Coronary artery (tissue), 2 donors: Measurements from ENCODE around the gene ZDHHC14.

ENCODE experiments used
- DNase-seq: peaks from one replicate; pipeline ENCODE4 v3.0.0-alpha.2; 2017; ENCODE audit warnings: low spot score
- H3K27ac ChIP-seq, 2 donors: fragments of 200-600 bp; sonication (generic); one replicate each; pipeline ENCODE4 v1.5.1; 2016 to 2019
- H3K4me3 ChIP-seq: fragments of 200-600 bp; sonication (generic); 2 replicates; pipeline ENCODE4 v1.5.1; 2016; ENCODE audit warnings: mild to moderate bottlenecking, moderate library complexity
- TF ChIP-seq, protein P1 (sequence below): fragments of 200-600 bp; sonication (generic); IDR thresholded peaks from one replicate; pipeline ENCODE4 v1.5.1; 2019; ENCODE audit warnings: antibody characterized with exemption

The ZDHHC14 gene

DNA sequence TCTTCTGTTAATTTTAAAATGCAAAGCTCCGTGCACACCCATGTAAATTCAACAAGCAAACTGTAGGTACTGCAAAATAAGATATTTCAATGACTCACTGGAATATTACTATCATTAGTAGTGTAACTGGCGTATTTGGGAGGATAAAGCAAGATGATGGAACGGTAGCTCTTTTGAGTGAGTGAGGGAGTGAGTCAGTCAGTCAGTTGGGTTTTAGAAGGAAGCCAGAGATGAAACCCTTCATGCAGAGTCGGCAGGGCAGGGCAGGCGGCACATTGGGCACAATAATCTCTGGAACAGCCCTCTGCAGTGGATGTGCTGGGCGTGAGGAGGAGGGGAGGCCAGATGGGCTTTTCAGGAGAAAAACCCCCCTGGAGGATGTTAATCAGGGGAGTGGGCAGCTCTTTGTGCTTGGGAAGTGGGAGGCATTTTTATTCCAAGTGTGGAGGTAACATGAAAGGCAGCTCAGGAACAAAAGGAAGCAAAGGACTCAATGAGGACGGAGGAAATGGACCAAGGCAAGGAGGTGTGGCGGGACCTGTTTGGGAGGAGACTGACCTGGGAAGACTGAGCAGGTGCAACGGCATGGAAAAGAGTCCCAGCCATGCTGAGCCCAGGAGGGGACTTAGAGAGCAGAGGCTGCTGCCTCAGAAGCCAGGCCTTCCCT, 171.2 kb downstream of the ZDHHC14 start:
- no peak for DNase-seq
- Histone ChIP-seq H3K27ac (no peak overlapping the region), H3K4me3 (no peak overlapping the region)
- TF ChIP-seq, protein P1, sequence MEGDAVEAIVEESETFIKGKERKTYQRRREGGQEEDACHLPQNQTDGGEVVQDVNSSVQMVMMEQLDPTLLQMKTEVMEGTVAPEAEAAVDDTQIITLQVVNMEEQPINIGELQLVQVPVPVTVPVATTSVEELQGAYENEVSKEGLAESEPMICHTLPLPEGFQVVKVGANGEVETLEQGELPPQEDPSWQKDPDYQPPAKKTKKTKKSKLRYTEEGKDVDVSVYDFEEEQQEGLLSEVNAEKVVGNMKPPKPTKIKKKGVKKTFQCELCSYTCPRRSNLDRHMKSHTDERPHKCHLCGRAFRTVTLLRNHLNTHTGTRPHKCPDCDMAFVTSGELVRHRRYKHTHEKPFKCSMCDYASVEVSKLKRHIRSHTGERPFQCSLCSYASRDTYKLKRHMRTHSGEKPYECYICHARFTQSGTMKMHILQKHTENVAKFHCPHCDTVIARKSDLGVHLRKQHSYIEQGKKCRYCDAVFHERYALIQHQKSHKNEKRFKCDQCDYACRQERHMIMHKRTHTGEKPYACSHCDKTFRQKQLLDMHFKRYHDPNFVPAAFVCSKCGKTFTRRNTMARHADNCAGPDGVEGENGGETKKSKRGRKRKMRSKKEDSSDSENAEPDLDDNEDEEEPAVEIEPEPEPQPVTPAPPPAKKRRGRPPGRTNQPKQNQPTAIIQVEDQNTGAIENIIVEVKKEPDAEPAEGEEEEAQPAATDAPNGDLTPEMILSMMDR, result no peak

DNA sequence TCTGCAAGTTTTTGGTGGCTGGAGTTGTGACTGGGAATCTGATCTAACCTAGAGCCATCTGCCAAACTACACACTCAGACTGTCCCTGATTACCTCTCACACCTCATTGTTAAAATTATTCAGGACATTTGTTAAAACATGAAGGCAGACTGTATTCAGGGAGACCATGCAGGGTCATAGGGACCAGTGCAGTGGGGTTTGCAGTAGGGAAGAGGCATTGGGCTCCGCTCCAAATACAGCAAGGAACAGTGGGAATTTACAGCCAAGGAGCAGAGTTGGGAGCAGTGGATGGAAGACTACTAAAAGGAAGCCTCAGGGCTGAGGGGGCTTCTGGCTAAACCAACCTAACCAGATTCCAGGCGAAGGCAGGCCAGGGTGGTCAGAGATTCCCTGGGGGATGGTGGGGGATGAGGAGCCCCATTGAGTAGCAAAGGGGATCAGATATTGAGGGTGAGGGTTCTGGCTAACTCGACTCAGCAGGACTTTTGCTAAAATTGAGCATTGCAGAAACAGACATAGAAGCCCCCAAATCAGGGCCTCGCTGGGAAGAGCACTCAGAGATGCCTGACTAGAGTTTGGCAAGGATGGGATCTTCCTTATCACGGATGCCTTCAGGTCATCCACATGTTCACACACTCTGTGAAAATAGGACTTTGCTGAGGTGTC, 172.0 kb downstream of the ZDHHC14 start:
- TF ChIP-seq, protein P1, result no peak

DNA sequence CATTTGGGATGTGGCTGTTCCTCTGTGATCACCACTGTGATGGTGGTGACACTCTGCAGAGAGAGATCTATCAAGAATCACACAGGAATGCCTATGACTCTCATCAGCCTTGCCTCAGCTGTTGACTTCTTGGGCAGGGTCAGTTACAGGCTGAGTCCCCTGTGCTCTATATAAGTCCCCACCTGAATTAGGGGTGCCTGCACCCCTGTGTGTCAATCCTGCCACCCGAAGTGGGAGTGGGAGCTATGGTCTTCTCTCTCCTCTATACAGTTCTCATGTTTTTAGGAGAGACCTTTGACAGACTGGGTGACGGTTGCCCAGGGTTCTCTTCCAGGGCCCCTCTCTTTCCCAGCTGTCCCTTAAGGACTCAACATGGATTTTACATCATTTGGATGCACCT, 173.8 kb downstream of the ZDHHC14 start:
- TF ChIP-seq, protein P1, result no peak
- no peak for DNase-seq
- Histone ChIP-seq H3K27ac (no peak overlapping the region), H3K4me3 (no peak overlapping the region)

More for the DNA sequence above, 172.0 kb downstream of the ZDHHC14 start:
- no peak for DNase-seq
- Histone ChIP-seq H3K27ac (no peak overlapping the region), H3K4me3 (no peak overlapping the region)

DNA sequence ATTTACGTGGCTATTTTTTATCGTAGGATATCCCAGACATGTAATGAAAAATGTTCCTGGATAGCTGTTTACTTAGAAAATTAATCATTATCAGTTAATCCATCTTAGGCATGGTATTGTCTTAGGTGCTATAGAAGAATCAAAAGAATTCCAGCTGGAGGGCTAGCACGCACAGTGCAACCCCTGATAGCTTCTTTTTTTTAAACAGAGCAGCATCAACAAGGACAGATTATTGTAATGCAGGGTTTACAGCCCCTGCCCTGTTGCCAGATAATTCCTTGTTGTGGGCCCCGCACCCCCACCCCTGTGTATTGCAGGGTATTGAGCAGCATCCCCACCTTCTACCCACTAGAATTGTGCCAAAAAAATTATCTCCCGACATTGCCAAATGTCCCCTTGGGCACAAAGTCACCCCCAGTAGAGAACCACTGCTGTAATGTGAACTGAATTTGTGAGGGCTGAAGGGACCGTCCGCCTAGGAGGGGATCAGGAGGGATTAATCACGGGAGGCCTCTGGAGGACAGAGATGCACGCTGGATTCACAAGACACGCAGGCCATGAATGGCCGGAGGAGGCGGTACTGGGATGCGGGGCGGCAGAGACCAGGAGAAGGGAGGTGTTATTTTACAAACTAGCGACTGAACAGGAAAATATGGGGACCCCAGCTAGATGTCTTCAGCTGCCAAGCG, 174.6 kb downstream of the ZDHHC14 start:
- Histone ChIP-seq H3K27ac (no peak overlapping the region), H3K4me3 (no peak overlapping the region)
- no peak for DNase-seq
- TF ChIP-seq, protein P1, result no peak

DNA sequence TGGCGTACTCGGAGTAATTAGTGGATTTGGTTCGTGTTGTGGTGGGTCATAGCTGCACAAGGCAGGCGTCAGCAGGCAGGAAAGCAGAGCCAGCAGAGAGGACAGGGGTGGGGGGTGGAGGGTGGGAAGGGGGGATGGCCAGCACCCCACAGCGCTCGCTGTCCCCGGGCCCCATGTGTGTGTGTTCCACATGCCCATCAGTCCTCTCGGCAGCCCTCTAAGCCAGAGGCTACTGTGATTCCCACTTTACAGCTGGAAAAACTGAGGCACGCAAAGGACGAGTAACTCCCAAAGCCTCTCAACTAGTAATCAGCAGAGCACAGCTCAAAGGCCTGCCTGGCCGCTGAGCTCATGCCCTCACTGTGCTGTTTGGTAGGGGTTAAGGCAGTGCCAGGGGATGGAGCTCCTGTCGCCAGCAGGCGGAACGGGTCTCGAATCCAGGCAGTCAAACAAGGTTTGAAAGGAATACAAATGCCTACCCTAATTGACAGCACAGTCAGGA, 175.2 kb downstream of the ZDHHC14 start:
- H3K4me3 ChIP-seq, result no peak overlapping the region
- DNase-seq, result no peak
- TF ChIP-seq, protein P1, result no peak
- H3K27ac ChIP-seq, result no peak overlapping the region

DNA sequence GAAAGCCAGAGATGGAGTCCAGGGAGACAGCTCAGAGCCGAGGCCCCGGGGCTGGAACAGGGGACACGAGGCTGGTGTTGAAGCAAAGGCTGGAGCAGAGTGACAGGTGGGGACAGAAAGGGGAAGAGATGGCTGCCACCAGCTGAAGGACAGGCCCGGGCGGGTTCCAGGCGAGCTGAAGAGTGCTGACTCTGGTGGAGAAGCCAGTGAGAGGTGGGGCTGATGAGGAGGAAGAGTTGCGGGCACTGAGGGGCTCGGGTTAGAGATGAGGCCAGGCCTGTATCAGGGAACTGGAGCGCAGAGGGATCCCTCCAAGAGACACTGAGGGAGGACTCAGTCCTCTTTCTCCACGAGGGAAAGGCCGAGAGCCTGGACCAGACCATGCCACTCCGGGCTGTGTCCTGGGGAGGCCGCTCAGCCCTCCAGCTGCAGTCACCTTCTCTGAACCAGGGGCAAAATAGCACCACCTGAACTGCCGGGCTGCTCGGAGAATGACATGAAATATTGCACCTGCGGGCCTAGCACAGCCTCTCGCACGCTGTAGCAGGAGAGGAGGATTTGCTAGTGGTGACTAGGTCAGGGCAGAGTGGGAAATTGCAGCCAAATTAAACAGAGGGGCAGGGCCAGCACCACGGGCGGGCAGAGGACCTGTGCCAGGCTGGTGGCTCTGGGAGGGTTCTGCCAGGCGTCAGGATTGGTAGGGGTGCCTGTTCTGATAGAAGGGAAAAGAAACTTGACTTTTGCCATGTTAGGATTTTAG, 175.9 kb downstream of the ZDHHC14 start:
- TF ChIP-seq, protein P1, result no peak
- Histone ChIP-seq H3K4me3 (no peak overlapping the region), H3K27ac (no peak overlapping the region)
- no peak for DNase-seq
